HG03565 (cell line): ENCODE data around the gene BCL11A.

Experiments
- ATAC-seq: cut with Tn5 transposase; IDR thresholded peaks from one replicate; pipeline ENCODE4 v1.9.1; 2021; ENCODE audit warnings: mild to moderate bottlenecking, moderate library complexity; ENCODE audit not compliant: unreplicated experiment

Gene BCL11A

DNA sequence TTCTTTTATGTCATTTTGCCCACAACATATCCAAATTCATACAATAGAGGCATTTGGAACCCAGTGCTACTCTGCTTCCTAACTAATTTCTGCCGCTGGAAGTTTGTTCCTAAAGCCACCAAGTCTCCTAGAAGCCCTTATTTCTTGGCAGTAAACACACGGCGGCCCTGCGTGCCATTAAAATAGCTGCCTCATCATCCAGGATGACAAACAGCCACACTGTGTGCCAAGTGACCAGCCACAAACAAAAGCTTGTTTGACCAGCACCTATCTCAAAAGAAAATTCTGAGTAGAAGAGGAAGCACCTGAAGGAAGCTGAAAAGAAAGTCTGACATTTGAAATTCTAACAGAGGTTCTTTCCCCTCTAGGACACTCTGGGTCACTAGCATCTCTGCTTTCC is 64.2 kb downstream of the BCL11A start:
- ATAC-seq: no peak

DNA sequence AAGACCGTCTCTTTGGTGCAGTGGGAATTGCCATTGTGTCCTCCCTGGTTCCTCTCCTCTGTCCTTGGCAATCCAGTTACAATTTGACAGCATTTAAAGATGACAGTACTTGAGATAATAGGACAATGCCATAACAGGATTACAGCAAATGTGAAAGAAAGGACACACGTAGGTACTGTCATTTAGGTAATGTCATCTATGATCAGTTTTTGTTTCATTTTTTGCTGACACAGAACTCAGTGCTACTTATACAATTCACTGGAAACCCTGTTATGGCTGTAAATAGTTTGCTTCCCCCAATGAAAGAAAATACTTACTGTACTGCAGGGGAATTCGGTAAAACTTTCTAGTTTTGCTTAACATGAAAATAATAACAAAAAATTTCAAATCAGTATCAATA is 65.2 kb downstream of the BCL11A start:
- ATAC-seq: peak; percentile 71

DNA sequence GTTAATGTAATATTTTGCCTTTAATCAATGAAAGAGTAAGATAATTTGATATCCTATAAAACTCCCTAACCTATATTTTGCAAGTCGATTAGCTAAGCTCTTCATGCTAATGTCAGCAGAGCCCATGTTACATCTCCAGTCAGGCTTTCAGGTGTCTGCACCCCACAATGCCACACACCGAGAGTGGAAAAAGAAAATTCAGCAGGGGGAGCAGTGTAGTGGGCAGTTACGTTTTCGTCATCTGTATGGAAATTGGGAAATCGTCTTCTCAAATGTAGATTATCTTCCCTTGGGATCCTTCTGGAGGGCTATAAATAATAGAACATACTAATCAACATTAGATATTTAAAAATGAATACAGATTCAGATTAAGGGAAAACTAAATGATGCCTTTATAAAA is 66.3 kb downstream of the BCL11A start:
- no peak for ATAC-seq

DNA sequence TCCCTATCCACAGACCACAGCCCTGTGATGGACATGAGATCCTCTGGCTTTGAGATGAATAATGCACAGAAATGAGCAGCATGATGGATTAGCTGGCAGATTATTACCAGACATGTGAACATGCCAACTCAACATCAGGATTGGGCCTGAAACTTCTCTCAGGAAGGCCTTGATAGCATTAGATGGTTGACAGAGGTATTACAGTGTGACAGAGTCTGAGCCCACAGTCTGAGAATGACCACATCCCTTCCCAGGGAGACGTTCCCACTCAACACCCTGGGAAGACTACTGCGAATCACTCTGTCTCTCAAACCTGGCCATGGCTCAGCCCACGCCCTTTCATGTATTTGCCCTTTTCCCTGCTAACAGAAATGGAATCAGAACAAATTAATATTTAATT is 66.9 kb downstream of the BCL11A start:
- no peak for ATAC-seq

DNA sequence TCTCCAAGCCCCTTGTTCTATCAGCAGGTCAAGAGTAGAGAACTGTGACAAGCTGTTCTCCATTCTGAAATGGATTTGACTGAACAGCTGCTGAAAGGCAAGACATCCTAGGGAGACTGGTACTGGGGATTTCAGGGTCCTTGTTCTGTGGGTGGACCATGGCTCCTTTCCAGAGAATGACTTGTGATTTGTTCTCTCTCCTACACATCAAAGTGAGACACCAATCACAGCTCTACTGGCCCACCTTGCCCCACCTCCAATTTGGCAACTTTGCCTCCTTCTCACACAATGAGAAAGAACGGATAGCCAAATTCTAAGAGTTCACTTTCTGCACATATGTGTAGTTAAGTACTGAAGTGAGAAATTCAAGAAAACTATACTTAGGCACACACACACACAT is 67.4 kb downstream of the BCL11A start:
- no peak for ATAC-seq

DNA sequence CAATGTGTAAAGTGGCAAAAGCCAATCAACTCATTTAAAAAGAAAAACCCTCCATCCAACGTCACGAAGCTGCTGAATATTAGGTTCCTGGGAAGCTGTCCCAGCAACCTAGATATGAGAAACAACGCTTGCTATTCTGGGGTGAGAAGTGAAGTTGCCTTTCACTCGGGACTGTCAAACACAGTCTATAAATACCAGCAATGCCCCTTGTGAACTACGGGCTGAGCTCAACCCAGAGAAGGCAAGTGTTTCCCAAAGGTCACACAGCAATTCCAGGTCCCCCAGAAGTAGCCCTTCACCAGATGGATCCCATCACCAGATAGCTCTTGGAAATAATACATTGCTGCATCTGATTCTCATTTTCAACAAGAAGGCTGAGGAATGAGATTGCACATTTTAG is 67.9 kb downstream of the BCL11A start:
- no peak for ATAC-seq

DNA sequence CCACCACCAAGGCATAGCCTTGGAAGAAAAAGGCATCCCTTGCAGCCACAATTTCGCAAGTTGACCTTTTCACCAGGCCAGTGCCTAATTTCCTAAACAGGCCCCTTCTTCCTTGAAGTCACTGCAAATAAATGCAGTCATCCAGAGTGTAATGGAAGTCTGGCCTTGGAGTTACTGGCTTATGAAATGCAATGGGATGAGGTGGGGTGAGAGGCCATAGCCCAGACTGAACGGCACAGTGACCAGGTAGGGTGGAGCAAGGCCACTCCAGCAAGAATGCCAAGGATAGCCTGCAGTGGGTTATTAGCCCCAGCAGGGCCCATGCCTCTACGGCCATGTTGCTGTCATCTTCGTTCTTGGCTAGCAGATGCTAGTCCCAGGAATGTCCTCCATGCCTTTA is 68.4 kb downstream of the BCL11A start:
- ATAC-seq: no peak

DNA sequence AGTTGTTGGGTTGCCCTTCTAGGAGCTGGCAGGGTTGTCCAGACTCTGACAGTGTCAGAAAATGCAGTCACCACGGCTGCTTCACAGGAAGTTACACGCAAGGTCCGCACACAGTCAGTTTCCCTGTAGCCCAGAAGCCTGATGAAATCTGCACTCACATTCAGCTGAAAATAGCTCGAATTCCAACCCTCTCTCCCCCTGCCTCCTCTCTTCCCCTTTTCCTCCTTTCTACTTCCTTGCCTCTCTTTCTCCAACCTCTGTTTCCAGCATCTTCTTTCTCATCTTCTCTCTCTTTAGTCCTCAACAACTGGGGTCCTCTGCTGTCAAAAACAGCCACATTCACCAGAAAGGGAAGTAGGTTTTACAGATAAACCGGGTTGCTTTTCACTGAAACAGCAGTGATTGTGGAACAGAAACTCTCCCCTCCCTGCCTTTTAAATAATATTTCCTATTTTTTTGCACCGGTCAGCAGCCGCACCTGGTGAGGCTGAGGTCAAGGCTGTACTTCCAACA is 69.3 kb downstream of the BCL11A start:
- ATAC-seq: no peak

DNA sequence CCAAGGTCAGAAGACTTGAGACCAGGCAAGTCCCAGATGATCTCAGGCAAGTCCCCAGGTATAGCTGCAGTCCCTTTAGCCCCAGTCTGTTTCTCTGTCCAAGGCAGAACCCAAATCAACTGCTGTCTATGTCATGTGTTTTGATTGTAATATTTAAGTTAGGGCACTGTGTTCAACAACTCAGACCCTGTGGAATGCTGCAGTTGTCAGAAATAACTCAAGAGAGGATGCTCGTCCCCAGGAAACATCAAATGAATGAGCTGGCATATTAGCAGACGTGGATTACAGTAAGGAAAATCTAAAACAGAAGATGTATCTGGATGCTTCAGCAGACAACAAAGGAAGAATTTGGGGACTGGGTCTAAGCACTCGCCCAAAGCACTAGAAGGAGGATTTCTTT is 70.1 kb downstream of the BCL11A start:
- no peak for ATAC-seq

DNA sequence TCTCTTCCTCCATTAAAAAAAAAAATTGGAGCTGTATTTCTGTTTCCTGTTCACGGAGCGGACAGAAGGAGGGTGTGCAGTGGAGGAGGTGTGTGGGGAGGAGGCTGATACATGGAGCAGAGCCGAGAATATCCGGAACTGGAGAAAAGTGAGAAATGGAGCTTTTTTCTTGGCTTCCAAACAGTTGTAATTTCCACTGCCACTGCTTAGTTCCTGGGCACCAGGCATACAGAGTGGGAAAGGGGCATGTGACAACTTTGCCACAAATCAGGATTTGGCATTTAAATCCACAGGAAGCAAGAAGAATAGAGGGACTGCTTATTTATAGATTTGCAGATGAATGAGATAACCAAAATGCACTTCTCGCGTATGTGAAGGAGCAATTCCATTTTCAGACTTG is 71.2 kb downstream of the BCL11A start:
- ATAC-seq: no peak

DNA sequence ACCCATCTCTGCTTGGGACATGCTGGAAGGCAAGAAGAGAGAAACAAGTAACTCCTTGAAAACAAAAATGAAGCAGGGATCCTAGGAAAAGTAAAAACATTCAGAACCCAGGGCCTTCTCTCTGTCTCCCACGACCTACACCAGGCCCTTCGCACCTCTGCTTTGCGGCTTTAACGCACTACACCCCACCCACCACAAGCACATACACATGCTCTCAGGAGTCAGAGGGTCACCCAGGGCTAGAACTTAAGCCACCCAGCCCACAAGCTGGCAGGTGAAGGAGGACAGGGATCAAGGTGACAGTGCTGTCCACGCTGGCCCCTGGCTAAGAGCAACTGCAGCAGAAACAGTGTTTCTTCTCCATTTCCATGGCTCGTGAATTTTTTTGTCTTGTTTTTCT is 72.2 kb downstream of the BCL11A start:
- ATAC-seq: no peak

DNA sequence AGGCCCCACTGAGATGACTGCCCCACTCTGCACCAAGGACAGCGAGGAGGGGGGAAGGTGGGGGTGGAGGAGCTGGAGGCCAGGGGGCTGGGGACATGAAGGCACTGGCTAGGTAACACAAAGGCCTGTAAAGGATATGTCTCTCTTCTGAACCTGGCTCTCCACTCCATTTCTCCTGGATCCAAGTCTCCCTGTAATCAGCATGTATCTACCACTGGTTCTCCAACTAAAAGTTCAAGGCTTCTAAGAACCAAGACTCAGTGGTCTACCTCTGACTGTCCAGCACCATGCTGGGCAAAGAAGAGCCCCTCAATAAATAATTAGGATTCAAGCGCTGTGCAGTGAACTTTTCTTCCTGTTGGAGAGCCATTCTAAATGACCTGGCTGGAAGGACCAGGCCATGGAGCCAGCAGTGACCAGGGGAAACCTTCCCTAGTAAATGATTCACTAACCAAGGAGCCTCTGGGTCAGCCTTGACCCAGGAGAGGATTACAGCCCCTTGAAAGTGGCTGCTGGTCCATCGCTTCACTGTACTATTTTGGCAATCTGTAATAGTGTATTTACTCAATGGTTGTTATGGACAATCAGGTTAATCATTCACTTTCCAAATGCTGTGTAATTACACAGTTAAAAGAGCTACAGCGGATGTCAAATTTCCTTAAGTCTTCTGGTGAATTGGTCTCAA is 73.2 kb downstream of the BCL11A start:
- no peak for ATAC-seq

DNA sequence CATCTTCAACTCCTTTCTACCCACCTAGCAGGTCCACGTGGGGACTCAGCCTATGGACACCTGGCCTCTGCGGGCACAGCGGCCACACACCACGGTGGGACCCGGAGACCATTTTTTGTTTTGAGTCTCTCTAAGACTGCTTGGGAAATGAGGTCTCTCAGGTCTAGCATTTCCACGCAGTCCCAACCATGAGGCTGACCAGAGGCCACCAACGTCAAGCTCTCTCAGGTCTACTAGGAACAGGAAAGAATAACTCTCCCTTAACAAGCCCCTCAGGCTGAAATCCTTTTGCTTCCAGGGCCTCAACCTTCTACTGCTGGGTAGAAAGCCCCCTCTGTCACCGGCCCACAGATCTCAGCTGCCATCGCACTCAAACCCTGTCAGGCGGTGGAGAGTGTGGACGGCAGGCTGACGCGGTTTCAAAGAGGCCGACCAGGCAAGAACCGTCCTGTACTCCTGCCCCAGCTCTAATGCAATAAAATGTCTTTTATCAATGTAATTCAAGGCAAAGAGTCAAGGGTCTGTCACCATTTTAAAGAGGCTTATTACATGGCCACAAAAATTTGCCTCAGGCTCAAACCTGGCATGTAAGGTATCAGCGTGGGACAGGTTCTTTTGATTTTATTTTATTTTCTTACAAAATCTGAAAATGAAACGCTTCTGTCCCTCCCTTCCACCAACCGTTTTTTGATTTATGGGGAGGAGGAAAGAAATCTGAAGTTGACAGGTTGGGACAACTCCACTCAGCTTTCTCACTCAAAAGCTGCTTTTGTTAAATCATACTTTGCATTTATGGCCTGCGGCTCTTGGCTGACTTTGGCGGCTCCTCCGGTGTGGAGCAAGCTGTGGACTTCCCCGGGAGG is 74.0 kb downstream of the BCL11A start:
- no peak for ATAC-seq

DNA sequence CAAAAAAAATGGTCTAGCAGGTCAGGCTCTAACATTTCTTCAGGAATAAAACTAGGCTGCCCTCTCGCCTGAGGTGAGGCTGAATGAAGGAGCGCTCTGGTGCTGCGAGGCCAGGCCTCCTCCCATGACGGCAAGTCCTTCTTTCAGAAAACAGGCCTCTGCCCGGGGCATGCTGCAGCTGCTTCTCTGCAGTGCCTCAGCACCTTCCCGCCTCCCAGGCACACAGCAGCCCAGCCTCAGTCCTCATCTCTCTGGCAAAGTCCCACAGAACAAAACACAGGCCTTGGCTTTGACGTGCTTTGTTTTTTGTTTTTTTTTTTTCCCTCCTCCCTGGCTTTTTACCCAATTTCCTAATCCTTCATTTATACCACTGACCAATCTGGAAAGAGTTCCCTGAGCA is 74.8 kb downstream of the BCL11A start:
- ATAC-seq: no peak

DNA sequence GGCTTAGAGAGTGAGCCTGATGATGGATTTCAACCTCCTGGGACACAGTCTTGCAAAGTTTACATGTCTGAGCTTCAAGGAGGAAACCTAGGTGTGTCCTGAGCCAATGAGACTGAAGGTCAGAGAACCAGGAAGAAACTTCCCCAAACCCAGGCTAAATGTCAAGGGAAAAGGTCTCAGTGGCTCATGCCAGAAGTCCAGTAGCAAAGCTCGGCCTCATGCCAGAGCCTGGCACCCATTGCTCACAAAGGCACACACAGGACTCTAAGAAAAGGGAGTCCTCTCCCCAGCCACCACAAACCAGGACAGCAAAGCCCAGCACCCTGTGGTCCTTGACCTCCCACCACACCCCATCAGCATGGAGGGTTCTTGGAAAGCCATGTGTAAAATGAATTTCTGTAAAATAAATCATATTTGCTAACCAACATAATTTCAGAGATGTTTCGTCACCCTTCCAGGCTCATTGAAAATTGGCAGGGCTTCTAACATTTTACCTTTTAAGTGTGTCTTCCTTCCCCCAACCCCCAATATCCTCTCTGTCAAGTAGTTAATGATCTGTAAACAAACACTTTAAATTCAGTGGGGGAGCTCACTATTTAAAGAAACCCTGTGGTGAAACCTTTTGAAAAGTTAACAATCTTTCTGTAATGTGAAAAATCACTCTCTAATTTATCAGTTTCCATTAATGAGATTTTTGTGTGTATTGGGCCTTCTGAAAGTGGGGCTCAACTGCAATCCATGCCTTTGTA is 77.1 kb downstream of the BCL11A start:
- ATAC-seq: no peak

DNA sequence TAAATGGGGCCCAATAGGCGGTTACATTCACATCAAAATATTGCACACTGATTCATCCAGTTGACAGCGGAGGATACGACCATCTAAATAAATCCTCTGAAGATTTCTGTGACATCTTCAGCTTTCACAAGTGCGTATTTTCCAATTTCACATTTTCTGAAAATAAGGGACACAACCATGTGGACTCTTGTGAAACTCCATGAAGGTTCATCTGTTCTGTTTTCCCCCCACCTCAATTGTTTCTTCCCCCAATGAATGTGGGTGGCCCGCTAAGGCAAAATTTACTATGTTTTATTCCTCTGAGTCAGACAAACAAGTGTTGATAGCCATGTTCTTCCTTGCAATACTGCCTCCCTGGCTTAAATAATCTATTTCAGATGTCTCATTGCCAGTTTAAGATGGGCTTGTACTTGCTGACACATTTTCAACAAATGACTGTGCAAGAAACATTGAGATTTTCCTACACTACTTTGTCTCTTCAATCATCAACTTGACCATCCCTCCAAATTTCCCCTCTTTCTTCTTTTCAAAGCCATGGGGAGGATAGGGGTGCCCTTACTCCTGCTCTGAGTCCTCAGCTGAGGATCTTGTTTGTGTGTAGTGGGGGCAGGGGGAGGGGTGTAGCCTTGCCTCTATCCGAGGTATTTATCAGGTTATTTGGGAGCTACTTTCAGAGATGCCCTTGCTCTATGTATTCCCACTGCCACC is 78.2 kb downstream of the BCL11A start:
- ATAC-seq: no peak

DNA sequence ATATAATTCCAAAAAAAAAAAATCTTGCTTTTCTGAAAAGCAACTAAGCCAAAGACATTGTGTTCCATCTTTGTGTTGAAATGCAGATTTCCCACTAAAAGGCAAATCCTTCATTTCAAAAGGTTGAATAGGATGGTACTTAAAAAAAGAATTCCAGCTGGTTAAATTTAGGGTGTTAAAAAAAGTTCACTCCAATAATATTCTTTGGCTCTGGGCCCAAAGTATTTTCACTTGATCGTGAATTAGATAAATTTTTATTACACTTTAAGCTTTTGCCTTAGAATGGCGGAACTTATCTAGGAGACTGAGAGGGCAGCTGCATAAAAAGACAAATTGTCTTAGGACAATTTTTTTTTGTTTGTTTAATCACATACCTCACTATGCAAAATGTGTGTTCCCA is 79.2 kb downstream of the BCL11A start:
- ATAC-seq: no peak

DNA sequence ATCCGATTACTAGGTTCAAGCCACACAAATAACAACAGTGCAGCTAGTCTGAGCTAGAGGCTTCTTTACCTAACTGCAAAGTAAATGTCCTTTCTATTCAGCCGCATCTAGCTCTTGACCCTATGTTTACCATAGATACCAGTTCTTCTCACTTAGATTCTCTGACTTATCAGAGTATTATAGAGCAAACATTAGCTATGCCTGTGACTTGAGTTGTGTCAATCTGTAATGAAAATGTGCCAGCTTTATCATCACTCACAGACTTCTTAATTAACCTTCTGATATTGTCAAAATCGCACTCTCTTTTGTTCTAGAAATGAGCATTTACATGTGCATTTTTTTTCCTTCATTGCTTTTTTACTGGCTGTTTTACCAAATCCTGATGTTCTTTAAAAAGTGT is 79.9 kb downstream of the BCL11A start:
- no peak for ATAC-seq

DNA sequence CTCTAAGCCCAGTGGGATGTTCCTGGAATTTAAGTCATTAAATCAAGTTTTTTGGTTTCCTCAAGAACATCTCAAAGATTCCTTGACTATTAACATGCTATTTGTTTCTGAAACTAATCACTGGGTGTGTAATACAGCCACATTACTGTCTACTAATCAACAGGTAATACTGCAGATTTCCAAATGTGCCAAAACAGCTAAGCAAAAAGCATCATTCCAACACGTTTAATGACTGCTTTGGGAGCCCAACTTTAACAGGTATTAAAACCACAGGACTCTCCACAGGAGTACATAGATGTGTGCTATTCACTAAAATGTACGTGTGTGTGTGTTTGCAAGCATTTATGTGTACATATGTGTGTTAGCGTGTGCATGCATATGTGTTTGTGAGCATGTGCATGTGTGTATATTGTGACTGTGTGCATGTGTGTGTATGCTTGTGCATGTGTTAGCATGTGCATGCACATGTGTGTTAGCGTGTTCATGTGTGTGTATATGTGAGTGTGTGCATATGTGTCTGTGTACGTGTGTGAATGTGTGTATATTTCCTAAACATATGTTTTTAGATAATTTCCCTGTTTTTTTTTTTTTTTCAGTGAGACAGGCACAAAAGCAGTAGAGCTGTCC is 80.7 kb downstream of the BCL11A start:
- no peak for ATAC-seq

DNA sequence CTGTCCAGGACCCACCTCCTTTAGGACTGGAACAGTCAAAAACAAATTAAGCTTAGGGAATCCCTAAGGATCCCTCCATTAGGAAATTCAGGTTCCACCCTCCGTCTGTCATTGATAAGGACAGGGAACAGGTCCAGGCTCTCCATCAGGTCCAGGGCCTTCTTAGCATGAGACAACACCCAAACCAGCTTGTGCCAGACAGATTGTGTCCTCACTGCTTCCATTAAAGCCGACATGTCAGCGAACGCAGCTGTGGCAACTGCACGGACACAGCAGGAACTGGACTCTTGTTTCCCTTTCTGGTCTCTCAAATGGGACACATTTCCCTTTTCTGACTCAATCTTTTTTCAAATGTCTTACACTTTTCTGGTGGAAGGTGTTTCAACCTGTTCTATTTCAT is 81.4 kb downstream of the BCL11A start:
- no peak for ATAC-seq

DNA sequence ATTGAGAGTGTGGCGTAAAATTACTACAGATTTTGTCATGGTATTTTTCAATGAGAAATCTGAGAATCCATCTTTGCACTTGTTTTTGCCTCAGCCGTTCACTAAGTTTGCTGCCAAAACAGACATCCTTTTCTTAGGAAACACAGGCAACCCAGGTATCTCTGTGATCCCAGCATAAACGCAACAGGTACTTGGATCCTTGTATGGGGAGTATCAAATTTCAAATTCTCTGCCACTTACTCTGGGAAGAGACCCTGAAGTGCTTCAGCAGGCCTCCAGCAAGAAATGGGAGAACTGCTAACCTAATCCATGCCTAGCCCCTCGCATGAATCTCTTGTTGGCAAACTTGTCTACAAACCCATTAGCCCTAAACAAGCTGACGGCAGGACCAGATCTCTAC is 83.1 kb downstream of the BCL11A start:
- ATAC-seq: no peak
